ENCODE results near the gene MTUS2.

Gene MTUS2

DNA sequence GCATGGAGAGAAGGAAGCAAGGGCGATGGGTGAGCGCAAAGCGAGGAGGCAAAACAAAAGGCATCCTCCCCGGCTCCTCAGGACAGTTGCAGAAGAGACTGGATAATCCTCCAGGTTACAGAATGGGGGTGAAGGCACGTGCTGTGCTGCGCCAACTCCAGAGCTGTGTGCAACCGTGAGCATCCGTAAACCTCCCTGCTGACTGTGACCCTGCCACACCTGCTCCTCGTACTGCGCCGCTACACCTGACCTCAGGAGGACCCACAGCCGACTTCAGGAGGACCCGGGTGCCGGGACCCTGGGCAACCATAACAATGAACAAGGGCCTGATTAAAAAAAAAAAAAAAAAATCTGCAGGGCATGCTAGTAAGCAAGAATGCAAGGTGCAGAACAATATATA is 706.6 kb downstream of the MTUS2 start:
- no peak overlapping the region for H3K27ac ChIP-seq
- TF ChIP-seq, protein P1, sequence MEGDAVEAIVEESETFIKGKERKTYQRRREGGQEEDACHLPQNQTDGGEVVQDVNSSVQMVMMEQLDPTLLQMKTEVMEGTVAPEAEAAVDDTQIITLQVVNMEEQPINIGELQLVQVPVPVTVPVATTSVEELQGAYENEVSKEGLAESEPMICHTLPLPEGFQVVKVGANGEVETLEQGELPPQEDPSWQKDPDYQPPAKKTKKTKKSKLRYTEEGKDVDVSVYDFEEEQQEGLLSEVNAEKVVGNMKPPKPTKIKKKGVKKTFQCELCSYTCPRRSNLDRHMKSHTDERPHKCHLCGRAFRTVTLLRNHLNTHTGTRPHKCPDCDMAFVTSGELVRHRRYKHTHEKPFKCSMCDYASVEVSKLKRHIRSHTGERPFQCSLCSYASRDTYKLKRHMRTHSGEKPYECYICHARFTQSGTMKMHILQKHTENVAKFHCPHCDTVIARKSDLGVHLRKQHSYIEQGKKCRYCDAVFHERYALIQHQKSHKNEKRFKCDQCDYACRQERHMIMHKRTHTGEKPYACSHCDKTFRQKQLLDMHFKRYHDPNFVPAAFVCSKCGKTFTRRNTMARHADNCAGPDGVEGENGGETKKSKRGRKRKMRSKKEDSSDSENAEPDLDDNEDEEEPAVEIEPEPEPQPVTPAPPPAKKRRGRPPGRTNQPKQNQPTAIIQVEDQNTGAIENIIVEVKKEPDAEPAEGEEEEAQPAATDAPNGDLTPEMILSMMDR (conservative IDR thresholded peaks at IDR 0.05): no peak

DNA sequence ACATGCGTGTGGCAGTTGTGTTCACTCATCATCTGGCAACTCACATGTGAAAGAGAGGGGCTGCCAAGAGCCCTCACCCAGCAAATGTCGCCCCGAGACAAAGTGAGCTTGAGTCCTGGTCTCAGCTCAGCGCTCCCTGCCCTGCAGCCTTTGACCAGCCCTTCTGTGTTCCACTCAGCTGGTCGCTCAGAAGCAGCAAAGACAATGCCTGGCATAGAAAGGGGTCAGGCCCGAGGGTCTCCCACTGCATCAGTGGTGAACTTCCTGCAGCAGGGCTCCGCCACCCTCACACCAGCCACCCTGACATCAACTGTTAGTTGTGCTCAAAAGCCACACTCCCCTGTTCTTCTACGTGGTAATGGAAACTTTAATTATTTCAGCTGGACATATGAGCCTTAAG is 707.4 kb downstream of the MTUS2 start:
- H3K27ac ChIP-seq: no peak overlapping the region
- TF ChIP-seq, protein P1 (conservative IDR thresholded peaks at IDR 0.05): no peak

DNA sequence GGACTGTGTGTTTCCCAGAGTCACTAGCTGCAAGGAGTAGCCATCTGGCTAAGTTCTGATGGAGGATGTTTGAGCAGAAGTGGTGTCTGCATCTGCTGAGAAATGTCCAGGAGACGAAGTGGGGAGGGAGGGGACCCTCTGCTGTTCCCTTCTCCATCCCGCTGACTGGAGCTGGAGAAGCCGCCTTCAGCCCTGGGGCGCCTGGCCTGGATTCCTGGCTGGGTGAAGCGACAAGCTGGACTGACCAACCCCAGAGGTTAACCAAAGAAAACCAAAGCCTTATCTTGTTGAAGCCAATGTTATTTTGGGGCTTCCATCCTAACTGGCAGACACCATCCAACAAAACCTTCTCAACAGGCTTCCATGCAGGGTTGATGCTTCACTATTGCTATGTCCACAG is 707.8 kb downstream of the MTUS2 start:
- TF ChIP-seq, protein P1 (conservative IDR thresholded peaks at IDR 0.05): no peak
- H3K27ac ChIP-seq: no peak overlapping the region

DNA sequence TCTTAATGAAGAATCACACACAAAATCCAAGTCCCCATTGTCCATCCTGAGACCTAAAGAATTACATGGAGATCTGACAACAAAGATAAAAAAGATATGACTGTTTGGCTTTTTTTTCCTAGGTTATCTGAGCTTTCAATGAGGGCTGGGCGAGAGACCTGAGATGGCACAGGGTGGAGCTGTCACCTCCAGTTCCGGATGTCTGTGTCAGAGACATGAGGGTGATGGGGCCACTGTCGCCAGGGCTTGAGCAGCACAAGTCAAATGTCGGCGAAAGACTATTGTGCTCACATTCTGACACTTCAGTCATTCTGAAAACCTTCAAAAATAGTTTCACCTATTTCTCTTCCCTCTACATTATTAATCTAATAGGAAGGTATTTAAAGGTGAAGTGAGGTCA is 709.6 kb downstream of the MTUS2 start:
- TF ChIP-seq, protein P1 (conservative IDR thresholded peaks at IDR 0.05): no peak
- H3K27ac ChIP-seq: no peak overlapping the region

DNA sequence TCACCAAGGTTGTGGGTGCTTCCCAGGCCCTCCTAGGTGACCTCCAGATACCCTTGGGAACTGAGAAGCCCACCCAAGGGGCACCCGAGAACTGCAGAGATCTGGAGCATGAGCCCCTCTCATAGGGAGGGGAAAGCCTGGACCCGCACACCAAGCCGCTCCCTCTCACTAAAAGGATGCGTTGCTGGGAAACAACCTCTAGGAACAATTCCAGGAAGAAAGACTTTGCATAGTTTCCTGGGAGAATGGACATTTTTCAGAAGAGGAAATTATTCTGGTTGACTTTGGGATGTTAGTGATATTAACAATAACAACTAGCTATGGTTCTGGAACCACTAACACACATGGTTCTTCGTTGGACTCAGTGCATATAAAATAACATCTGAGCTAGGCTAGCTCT is 710.8 kb downstream of the MTUS2 start:
- H3K27ac ChIP-seq: no peak overlapping the region
- TF ChIP-seq, protein P1 (conservative IDR thresholded peaks at IDR 0.05): no peak

DNA sequence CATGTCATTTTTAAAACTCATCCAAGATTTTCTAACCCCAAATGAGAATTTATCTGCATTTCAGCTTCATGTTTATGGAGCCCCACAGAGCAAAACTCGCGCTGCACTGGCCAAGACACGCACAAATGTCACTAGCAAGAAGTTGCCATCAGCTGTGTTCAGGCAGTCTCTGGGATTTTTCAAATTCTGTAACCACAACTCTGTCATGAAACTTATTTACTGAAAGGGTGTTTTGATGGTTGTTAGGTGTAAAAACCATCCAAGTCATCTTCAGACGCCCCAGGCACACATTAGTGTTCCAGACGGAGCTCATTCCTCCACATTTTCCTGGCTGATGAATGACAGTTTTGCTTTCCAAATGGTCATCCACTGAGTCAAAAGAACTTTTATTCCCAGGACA is 712.0 kb downstream of the MTUS2 start:
- TF ChIP-seq, protein P1 (conservative IDR thresholded peaks at IDR 0.05): no peak
- H3K27ac ChIP-seq: no peak overlapping the region

DNA sequence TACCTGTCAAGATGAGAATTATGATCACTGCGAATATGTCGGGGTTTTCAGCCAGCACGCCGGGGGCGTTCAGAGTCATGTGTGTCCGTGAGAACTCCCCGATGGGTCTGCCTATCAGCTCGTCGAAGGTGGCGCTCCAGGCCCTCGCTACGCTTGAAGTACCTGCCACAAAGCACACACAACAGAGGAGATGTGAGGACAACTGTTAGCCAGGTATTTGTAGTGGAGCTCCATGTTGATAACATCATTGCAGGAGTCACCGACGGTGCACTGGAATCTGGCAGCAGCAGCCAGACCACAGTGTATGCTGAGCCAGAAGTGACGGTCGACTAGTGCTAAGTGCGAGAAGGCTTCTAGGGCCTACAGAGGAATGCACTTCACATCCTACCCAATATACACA is 712.7 kb downstream of the MTUS2 start:
- TF ChIP-seq, protein P1 (conservative IDR thresholded peaks at IDR 0.05): no peak
- no peak overlapping the region for H3K27ac ChIP-seq

DNA sequence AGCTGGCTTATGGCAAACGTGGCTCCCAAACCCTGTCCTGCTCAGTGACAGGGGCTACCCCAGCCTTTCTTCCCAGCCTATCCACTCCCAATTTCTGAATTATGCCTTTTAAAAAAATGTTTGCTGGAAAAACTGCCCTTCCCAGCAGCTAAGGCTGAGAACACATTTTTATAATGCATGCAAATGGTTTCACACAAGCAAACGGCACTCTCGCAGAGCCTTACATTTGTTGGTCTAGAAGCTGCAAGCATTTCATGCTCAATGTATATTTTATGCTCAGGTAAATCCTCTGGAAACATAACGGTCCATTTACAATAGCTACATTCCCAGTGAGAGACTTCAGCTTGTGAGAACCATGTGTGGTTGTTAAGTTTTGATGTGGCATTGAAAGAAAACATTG is 713.9 kb downstream of the MTUS2 start:
- TF ChIP-seq, protein P1 (conservative IDR thresholded peaks at IDR 0.05): no peak
- no peak overlapping the region for H3K27ac ChIP-seq
